NCI-H1436 (cell line): ENCODE data around the gene CREB3L2.
"Not testable (repeated sequence)": the region's sequence is repeated elsewhere in the genome, so short reads cannot be mapped to it uniquely, and the experiment has no call there.

Experiments used
- DNase-seq: peaks from one replicate; lab custom pipeline; 2025; lab: John Stamatoyannopoulos, UW

The CREB3L2 gene

GRCh38 chr7:137968890-137969289 is 33.0 kb downstream of the CREB3L2 start:
- DNase-seq = no peak

- not testable (repeated sequence) for DNase-seq
These were observed 33.5 kb downstream of the CREB3L2 start for GRCh38 chr7:137968339-137968738.

GRCh38 chr7:137967143-137968018 is 34.5 kb downstream of the CREB3L2 start:
- no peak for DNase-seq

- DNase-seq = no peak
These were observed 35.2 kb downstream of the CREB3L2 start for GRCh38 chr7:137966641-137967142.

- no peak for DNase-seq
These were observed 35.8 kb downstream of the CREB3L2 start for GRCh38 chr7:137965942-137966640.

- DNase-seq = no peak
These were observed 36.9 kb downstream of the CREB3L2 start for GRCh38 chr7:137964824-137965545.

GRCh38 chr7:137962875-137963507 is 38.9 kb downstream of the CREB3L2 start:
- no peak for DNase-seq

- DNase-seq = no peak
These were observed 39.4 kb downstream of the CREB3L2 start for GRCh38 chr7:137962491-137962874.

GRCh38 chr7:137961200-137962177 is 40.4 kb downstream of the CREB3L2 start:
- DNase-seq = no peak

GRCh38 chr7:137960020-137960419 is 41.9 kb downstream of the CREB3L2 start:
- no peak for DNase-seq

GRCh38 chr7:137958470-137959431 is 43.1 kb downstream of the CREB3L2 start:
- no peak for DNase-seq

- DNase-seq = no peak
These were observed 44.0 kb downstream of the CREB3L2 start for GRCh38 chr7:137957887-137958286.

- DNase-seq = no peak
These were observed 45.3 kb downstream of the CREB3L2 start for GRCh38 chr7:137956591-137956990.

GRCh38 chr7:137956183-137956582 is 45.7 kb downstream of the CREB3L2 start:
- no peak for DNase-seq

GRCh38 chr7:137954614-137955013 is 47.3 kb downstream of the CREB3L2 start:
- no peak for DNase-seq

GRCh38 chr7:137953665-137954470 is 48.0 kb downstream of the CREB3L2 start:
- peak; percentile 54 for DNase-seq

- no peak for DNase-seq
These were observed 48.7 kb downstream of the CREB3L2 start for GRCh38 chr7:137953043-137953664.

- DNase-seq = no peak
These were observed 49.5 kb downstream of the CREB3L2 start for GRCh38 chr7:137952426-137952805.
